Stimulated activated CD8-positive, alpha-beta memory T cell treated with anti-CD3 and anti-CD28 coated beads, Interleukin-12 subunit alpha, Interleukin-12 subunit beta, amount 100 ng/mL, for 4 hours (primary cell): ENCODE data around the gene GJA5.

Experiments
- DNase-seq: peaks from one replicate; pipeline ENCODE4 v3.0.0-alpha.2; 2020; ENCODE audit warnings: low read depth

Gene GJA5

GRCh38 chr1:147760481-147761260, at the start of gene GJA5:
Gene GJA5 (minus strand): TSS chr1:147760602. CDS start chr1:147759238, 1,364 bp downstream.
- DNase-seq: no peak

- no peak for DNase-seq
Observed at GRCh38 chr1:147809236-147809635, 48.8 kb upstream of the GJA5 start.

GRCh38 chr1:147808025-147808424, 47.6 kb upstream of the GJA5 start:
- no peak for DNase-seq

GRCh38 chr1:147807405-147807804, 47.0 kb upstream of the GJA5 start:
- DNase-seq: no peak

- DNase-seq: no peak
Observed at GRCh38 chr1:147804942-147805723, 44.7 kb upstream of the GJA5 start.

GRCh38 chr1:147800804-147801203, 40.4 kb upstream of the GJA5 start:
- no peak for DNase-seq

GRCh38 chr1:147798731-147799130, 38.3 kb upstream of the GJA5 start:
- no peak for DNase-seq

- DNase-seq: no peak
Observed at GRCh38 chr1:147794570-147794969, 34.2 kb upstream of the GJA5 start.

GRCh38 chr1:147791876-147792275, 31.5 kb upstream of the GJA5 start:
- no peak for DNase-seq

- no peak for DNase-seq
Observed at GRCh38 chr1:147787765-147788164, 27.4 kb upstream of the GJA5 start.

GRCh38 chr1:147786536-147786935, 26.1 kb upstream of the GJA5 start:
- DNase-seq: no peak

- DNase-seq: no peak
Observed at GRCh38 chr1:147785794-147786506, 25.5 kb upstream of the GJA5 start.

- no peak for DNase-seq
Observed at GRCh38 chr1:147784941-147785340, 24.5 kb upstream of the GJA5 start.

- DNase-seq: no peak
Observed at GRCh38 chr1:147781056-147781471, 20.7 kb upstream of the GJA5 start.

- DNase-seq: no peak
Observed at GRCh38 chr1:147777694-147778093, 17.3 kb upstream of the GJA5 start.

GRCh38 chr1:147773215-147773715, 12.9 kb upstream of the GJA5 start:
- DNase-seq: no peak

GRCh38 chr1:147772570-147772969, 12.2 kb upstream of the GJA5 start:
- no peak for DNase-seq

- DNase-seq: no peak
Observed at GRCh38 chr1:147771226-147772125, 11.1 kb upstream of the GJA5 start.

GRCh38 chr1:147769106-147769505, 8.7 kb upstream of the GJA5 start:
- DNase-seq: no peak

- no peak for DNase-seq
Observed at GRCh38 chr1:147768582-147768981, 8.2 kb upstream of the GJA5 start.

- no peak for DNase-seq
Observed at GRCh38 chr1:147768101-147768500, 7.7 kb upstream of the GJA5 start.
